CD4-positive, alpha-beta T cell treated with Interferon alpha-2 for 1 hour (primary cell): ENCODE results near the gene CDKL4.
"Not testable (repeated sequence)": the region's sequence is repeated elsewhere in the genome, so short reads cannot be mapped to it uniquely, and the experiment has no call there.

ENCODE experiments used
- DNase-seq, 2 donors: peaks; one replicate each; pipeline ENCODE4 v3.0.0-alpha.2; 2020 to 2022

CDKL4 gene

DNA sequence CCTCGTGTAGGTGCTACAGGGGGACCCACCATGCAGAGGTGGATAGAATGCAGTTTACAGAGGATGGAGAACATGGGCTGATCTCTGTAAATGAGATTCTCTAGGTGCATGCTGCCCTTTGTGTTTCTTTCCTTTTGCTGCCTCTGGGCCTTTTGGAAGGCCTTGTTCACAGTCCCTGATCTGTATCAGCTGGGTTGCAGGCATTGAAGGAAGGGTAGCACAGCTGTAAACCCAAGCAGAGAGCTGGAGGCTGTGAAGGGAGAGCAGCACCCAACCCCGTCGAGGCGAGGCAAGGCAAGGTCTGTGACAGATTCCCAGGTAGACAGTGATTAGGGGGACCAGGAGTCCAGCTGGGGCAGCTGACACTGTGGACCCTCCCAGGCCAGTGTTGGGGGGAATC lies 66.8 kb downstream of the CDKL4 start:
- DNase-seq: no peak

DNA sequence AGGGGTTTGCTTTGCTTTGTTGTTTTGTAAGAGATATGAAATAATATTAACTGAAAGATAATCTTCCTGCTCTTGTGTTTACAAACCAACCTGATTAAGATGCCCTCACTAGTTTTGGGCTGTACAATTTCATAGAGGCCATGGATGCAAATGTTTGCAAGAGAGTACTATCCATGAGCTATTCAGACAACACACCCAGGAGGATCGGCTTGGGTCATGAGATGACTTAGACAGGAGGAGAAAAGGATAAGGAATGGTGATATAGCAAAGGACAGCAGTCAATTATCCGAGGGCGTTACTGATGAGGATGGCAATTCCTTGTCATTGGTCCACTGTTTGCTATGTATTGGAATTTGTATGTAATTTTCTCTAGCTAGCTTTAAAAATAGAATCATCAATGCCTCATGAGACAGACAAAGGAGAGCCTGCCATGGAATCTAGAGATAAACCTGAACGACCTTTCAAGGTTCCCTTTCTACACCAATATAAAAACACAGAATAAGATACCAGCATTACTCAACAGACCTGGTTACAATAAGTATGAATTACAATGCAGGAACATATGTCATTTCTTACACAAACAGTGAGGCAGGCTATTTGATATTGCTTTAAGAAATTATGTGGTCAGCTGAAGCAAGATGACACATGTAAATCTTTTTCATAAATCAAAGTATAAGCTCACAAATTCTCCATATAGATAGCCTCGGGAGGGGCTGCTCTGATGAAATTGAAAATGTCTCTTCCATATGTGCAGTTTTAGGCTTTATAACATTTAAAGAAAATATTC lies 68.6 kb downstream of the CDKL4 start:
- no peak for DNase-seq

DNA sequence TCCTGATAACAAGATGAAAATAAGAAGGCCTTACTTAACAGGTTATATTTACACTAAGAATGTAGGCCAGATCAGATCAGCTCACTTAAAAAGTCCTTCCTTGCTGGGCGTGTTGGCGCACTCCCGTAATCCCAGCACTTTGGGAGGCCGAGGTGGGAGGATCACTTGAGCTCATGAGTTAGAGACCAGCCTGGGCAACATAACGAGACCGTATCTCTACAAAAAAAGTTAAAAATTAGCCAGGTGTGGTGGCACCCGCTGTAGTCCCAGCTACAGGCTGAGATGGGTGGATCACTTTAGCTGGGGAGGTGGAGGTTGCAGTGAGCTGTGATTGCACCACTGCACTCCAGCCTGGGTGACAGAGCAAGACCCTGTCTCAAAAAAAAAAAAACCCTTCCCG lies 69.7 kb downstream of the CDKL4 start:
- no peak for DNase-seq

DNA sequence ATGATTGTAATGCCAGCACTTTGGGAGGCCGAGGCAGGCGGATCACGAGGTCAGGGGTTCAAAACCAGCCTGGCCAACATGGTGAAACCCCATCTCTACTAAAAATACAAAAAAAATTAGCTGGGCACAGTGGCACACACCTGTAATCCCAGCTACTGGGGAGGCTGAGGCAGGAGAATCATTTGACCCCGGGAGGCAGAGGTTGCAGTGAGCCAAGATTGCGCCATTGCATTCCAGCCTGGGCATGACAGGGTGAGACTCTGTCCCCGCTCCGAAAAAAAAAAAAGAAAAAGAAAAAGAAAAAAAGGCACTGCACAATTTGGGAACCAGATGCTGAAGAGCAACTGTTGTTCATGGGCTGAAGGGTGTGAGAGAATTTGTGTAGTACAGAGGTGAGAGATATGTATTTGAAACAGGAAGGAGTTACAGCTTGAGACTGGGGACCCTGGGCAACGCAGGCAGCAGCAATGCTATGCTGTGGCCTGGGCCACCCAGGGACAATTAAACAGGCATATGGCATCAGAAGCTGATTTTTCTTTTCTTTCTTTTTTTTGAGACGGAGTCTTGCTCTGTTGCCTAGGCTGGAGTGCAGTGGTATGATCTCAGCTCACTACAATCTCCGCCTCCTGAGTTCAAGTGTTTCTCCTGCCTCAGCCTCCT lies 71.6 kb downstream of the CDKL4 start:
- not testable (repeated sequence) for DNase-seq

DNA sequence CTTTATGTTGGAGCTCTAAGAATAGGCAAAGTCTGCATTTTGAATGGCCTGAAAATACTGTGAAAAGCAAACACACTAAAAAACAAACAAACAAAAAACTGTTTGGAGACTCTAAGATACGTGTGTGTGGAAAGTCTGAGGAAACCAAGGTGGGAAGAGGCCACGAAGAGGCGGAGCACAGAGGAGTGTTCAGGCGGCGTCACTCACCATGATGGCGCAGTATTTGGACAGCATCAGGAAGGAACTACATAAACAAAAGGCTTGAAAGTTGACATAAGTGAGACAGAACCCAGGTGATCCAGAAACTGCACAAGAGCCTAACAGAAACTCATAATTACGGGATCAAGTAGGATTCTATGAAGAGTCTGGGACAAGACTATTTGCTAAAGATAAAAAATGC lies 72.1 kb downstream of the CDKL4 start:
- no peak for DNase-seq

DNA sequence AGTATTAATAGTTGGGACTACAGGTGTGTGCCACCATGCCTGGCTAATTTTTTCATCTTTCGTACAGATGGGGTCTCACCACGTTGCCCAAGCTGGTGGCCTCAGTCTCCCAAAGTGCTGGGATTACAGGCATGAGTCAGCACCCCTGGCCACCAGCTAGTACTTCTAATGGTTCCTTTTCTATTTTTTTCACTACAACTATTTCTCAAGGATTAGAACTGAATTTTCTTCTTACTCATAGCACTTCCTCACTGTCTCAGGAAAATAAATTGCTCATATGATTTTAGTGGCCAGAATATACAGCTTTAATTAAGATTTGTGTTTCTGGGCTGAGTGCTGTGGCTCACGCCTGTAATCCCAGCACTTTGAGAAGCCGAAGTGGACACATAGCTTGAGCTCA lies 79.7 kb downstream of the CDKL4 start:
- DNase-seq: no peak

DNA sequence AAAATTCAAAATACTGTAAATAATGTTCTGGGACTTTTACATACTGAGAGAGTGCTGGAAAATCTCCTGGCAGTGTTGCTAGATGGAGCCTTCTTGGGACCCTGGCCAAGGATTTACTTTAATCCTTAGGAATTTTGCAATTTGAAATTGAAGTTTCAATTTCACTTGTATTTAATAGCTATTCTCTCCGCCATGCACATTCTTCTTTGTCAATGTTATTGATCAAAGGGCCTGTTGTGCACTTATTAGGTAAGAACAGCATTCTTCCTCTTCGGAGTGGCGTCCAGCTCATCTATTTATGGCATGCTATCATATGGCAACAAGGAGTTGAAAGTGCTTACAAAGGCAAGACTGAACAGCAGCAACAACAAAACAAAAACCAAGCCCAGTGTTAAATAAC lies 82.8 kb downstream of the CDKL4 start:
- no peak for DNase-seq

DNA sequence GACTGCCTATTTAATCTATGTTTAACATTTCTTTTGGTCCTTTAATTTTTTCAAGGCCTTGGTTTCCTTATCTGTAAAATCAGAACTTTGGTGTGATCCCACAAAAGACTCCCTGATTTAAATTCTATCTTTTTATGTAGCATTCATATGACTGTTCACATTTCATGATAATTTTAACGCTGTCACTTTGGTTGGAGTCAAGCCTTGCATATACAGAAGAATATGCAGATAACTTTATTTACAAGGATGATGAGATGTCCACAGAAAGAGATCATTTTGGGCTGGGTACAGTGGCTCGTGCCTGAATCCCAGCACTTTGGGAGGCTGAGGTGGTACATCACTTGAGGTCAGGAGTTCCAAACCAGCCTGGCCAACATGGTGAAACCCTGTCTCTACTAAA lies 84.5 kb downstream of the CDKL4 start:
- no peak for DNase-seq

DNA sequence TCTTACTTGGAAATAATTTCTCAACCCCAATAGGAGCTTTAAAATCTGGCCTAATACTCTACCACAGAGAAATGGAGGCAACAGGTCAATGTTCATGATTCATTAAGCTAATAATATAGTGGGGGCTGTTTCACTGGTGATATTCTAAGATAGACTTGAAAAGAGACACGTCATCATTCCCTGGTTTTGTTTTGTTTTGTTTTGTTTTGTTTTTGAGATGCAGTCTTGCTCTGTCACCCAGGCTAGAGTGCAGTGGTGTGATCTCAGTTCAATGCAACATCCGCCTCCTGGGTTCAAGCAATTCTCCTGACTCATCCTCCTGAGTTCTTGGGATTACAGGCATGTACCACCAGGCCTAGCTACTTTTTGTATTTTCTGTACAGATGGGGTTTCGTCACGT lies 85.4 kb downstream of the CDKL4 start:
- DNase-seq: no peak

DNA sequence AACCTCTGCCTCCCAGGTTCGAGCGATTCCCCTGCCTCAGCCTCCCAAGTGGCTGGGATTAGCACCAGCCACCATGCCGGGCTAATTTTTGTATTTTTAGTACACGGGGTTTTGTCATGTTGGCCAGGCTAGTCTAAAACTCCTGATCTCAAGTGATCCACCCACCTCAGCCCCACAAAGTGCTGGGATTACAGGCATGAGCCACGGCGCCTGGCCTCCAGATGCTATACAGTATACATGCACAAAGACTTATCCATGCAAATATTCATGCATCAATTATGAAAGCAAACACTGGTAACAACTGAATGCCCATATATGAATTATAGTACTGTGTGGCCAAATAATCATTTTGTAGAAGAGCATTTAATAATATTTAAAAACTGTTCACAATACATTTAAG lies 86.9 kb downstream of the CDKL4 start:
- no peak for DNase-seq

DNA sequence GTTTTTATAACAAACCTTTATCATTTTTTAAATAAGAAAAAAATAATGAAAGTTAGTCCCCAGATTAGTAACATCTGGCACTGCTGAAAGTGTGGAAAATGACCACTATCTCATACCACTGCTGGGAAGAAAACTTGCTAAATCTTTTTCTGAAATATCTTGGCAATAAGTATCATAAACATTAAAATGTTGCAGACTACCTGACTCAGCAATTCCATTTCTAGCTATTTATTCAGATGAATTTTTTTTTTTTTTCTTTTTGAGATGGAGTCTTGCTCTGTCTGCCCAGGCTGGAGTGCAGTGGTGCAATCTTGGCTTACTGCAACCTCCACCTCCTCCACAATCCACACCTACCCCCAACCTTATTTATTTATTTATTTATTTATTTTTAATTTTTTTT lies 87.7 kb downstream of the CDKL4 start:
- no peak for DNase-seq

DNA sequence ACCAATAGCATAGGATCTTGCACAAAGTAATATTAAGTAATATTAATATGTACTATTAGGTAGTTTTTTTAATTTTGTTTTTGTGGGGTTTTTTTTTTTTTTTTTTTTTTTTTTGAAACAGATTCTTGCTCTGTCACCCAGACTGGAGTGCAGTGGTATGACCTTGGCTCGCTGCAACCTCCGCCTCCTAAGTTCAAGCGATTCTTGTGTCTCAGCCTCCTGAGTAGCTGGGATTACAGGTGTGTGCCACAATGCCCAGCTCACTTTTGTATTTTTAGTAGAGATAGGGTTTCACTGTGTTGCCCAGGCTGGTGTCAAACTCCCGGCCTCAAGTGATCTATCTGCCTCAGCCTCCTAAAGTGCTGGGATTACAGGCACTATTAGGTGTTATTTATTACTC lies 88.2 kb downstream of the CDKL4 start:
- not testable (repeated sequence) for DNase-seq

DNA sequence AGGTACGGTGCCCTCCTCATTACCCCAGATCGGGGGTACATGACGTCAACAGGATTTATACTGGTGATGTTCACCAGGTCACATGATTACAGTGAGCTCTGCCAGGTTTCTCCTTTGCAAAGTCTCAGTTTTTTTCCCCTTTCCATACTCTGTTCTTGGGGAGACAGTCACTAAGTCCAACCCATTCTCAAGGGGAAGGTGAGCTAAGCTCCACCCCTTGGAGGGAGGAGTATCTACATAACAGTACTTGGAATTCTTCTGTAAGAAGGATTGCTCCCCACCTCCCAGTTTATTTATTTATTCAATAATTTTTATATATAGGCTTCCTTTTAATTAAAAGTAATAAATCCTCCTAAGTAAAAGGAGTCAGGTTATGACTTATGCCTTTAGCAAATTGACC lies 88.8 kb downstream of the CDKL4 start:
- DNase-seq: no peak

DNA sequence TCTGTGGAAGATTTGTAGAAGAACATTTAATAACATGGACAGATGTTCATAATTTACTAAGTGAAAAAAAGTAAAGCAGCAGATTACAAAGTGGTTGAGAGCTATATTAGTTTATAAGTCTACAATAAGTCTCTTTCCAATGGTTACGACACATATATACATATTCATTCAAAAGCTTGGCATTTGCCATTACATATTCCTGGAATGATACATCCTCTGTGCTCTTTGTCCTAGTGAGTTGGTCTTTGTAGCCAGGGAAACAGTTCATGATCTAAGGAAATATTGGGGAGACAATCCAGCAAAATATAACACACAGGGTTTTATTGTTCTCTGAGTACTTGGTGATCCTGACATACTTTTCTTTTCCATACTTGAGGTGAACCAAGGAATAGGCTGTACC lies 90.5 kb downstream of the CDKL4 start:
- DNase-seq: no peak

DNA sequence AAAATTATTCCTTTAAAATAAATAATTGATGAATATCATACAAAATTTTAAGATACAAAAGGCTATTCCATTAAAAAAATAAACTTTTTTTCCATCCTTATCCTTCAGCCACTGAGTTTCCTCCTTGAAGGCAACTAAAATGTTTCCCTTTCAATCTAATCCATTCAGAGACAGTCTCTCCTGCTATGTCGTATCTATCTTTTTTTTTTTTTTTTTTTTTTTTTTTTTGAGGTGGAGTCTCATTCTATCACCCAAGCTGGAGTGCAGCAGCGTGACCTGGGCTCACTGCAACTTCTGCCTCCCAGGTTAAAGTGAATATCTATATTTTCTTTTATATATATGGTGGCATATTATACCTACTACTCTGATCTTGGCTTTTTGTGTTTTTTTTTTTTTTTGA lies 91.3 kb downstream of the CDKL4 start:
- no peak for DNase-seq

DNA sequence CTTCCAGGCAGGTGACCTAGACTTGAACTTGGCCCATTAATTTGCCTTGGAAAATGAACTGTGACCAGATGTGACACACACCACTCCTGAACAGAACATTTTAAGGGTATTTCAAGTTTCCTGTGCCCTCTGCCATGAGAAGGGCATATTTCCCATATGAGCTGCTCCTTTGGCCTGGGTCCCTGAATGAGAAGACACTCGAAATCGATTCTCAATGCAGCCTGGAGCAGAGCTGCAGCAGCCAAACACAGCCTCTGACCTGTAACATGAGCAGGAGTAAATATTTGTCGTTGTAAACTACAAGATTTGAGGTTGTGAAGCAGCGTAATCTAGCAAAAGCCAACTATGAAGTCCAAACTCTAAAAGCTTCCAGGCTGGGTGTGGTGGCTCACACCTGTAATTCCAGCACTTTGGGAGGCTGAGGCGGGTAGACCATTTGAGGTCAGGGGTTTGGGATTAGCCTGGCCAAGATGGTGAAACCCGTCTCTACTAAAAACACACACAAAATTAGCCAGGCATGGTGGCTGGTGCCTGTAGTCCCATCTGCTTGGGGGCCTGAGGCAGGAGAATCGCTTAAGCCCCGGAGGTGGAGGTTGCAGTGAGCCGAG lies 92.8 kb downstream of the CDKL4 start:
- DNase-seq: no peak

DNA sequence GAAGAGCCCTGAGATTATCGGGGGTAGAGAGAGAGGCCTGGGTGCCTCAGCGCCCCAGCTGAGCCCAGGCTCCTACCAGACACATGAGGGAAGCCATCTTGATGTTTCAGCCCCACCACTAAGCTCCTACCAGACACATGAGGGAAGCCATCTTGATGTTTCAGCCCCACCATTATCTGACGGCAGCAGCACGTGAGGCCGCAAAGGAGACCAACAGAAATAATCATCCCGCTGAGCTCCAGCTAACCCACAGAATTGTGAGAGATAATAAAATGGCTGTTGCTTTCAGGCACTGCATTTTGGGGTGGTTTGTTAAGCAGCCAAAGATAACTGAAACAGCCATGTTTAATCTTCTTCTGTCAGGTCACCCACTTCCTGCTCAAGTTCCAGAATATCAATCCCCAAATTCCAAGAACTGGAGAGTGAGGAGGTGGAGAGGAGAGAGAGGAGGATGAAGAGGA lies 93.6 kb downstream of the CDKL4 start:
- DNase-seq: no peak

DNA sequence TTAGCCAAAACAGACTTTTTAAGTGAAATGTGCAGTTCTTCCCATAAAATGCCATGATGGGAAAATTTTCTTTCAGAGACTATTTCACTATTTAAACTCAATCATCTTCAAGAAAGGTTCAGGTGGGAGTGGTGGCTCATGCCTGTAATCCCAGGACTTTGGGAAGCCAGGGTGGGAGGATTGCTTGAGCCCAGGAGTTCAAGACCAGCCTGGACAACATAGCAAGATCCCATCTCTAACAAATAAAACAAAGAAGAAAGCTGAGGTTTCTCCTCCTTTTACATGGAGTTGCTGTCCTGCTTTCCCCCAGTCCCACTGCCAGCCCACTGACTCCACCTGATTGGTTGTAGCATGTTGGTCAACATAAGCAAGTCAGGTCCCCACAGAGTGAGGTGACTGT lies 97.1 kb downstream of the CDKL4 start:
- no peak for DNase-seq

DNA sequence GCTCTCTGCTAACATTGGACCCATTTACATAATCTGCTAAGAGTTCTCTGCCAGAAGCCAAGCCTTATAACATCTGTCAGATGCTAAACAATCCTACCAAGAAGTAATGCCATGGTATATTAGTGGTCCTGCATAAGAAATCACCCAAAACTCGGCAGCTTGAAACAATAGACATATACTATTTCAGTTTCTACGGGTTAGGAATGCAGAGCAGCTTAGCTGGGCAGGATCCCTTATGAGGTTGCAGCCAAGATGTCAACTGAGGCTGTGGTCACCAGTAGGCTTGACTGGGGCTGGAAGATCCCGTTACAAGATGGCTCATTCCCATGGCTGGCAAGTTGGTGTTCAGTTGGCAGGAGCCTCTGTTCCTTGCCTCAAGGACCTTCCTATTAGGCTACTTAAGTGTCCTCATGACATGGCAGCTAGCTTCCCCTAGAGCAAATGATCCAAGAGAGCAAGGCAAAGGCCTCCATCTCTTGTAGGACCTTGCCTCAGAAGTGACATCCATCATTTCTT lies 97.8 kb downstream of the CDKL4 start:
- DNase-seq: no peak

DNA sequence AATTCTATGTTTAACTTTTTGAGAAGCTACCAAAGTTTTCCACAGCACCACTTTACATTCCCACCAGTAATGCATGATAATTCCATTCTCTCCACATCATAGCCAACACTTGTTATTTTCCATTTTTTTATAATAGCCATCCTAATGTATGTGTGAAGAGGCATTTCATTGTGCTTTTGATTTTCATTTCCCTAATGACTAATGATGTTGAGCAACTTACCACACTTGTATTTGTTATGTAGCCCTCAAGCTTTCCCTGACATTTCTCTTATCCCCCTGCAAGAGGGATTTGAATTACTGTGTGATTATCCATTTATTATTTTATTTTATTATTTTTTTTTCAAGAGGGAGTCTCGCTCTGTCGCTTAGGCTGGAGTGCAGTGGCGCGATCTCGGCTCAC lies 99.4 kb downstream of the CDKL4 start:
- DNase-seq: no peak

DNA sequence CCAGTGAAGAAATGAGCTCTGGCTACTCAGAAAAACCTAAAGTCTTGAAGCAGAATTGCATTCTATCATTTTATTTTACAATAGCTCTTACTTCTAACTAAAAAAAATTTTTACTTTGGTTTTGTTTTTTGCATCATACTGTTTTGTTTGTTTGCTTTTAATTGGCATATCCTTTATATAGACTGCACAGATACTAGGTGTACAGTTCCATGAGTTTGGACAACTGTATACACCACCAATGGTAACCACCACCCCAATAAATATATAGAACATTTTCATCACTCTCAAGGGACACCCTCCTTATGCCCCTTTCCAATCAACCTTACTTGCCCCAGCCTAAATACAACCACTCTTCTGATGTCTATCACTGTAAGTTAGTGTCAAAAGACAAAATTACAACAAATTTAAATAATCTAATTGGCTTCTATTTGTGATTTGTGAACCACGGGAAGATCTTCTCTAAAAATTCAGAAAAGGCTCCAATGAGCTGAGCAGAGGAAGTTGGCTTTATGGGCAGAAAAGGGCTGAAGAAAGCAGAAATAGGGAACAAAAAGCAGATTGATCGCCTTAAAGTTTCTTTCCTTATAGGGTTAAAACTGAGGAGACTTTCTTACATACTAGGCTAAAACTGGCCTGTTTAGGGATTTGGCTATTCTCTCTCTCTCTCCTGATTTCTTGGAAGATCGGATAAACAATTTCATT lies 100.7 kb downstream of the CDKL4 start:
- DNase-seq: no peak

DNA sequence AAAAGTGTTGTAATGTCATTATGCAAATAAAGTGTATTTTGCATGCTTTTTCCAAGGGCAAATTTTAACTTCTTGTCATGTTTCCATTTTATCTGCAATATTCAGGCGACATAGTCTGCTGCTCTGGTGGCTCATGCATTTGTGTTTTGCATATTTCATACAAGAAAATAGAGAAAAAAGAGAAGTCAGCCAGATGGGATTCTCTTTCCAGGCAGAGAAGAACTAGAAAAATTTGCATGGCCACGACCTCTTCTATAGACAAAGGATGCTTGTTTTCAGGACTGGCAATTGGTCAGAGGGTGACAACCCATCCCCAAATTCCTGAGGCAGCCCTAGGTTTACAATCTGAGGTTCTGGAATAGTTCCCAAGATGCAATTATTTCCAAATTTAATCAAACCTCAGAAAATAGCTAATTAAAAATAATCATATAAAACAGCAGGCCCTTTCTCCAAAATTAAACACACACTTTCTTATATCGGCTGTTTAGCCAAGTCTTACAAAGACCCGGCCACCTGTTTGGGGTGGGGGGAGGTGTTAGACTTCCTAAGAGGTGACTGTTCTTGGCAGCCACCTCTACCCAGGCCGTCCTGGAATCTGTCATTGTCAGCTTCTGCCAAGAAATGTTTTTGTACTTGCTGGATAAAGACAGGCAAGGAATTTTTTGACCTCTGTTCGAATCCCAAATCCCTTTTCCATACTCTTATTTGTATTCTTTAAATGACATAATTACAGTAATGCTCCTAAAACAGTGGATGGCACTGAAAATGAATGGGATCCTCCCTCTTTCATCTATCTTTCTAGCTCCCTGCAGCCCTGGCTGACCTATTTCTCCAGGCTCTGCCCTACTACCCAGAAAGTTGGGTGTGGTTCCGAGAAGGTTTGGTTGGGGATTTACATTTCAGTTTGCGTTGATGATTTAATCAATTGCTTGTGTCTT lies 102.2 kb downstream of the CDKL4 start:
- DNase-seq: peak; percentile 25 to 76
